HG02973 (cell line): Measurements from ENCODE around the gene PYCR2.
A peak's percentile ranks its signal among the peaks of the same experiment; 100 is the strongest.
"Not testable (repeated sequence)": the region's sequence is repeated elsewhere in the genome, so short reads cannot be mapped to it uniquely, and the experiment has no call there.

Source experiments
- ATAC-seq: cut with Tn5 transposase; IDR thresholded peaks from one replicate; pipeline ENCODE4 v1.9.1; 2021; ENCODE audit warnings: moderate library complexity; ENCODE audit not compliant: unreplicated experiment

Gene PYCR2

GRCh38 chr1:225896494-225896893 lies 27.6 kb downstream of the PYCR2 start:
- ATAC-seq: no peak

- no peak for ATAC-seq
Observed at GRCh38 chr1:225892307-225892706, 31.7 kb downstream of the PYCR2 start.

- ATAC-seq: no peak
Observed at GRCh38 chr1:225891229-225891972, 32.6 kb downstream of the PYCR2 start.

GRCh38 chr1:225890346-225891228 lies 33.5 kb downstream of the PYCR2 start:
- ATAC-seq: no peak

- ATAC-seq: no peak
Observed at GRCh38 chr1:225889743-225890142, 34.3 kb downstream of the PYCR2 start.

- ATAC-seq: no peak
Observed at GRCh38 chr1:225888898-225889601, 35.0 kb downstream of the PYCR2 start, which contains the start of gene LEFTY1. Gene LEFTY1 (minus strand): TSS chr1:225889146. CDS start chr1:225889066, 80 bp downstream.

- no peak for ATAC-seq
Observed at GRCh38 chr1:225888289-225888897, 35.7 kb downstream of the PYCR2 start.

- ATAC-seq: not testable (repeated sequence)
Observed at GRCh38 chr1:225887554-225888288, 36.3 kb downstream of the PYCR2 start.

- ATAC-seq: no peak
Observed at GRCh38 chr1:225887030-225887314, 37.1 kb downstream of the PYCR2 start.

- no peak for ATAC-seq
Observed at GRCh38 chr1:225886159-225887029, 37.7 kb downstream of the PYCR2 start.

- no peak for ATAC-seq
Observed at GRCh38 chr1:225885336-225885735, 38.7 kb downstream of the PYCR2 start.

- no peak for ATAC-seq
Observed at GRCh38 chr1:225883616-225884265, 40.3 kb downstream of the PYCR2 start.

GRCh38 chr1:225882694-225883615 lies 41.1 kb downstream of the PYCR2 start:
- ATAC-seq: peak; percentile 23

GRCh38 chr1:225881959-225882693 lies 41.9 kb downstream of the PYCR2 start, which contains the start of gene TMEM63A:
Gene TMEM63A (minus strand): TSS chr1:225882380. CDS start chr1:225877580, 4,800 bp downstream.
- peak; percentile 58 for ATAC-seq

- no peak for ATAC-seq
Observed at GRCh38 chr1:225881081-225881958, 42.7 kb downstream of the PYCR2 start.

- no peak for ATAC-seq
Observed at GRCh38 chr1:225880636-225881035, 43.4 kb downstream of the PYCR2 start.
